ENCODE data around the gene GGT1. TPM values are rescaled to one million over a fixed set of nuclear protein-coding genes. Genes with fewer than 3 reads are reported as not detected.
"Not testable (repeated sequence)": the region's sequence is repeated elsewhere in the genome, so short reads cannot be mapped to it uniquely, and the experiment has no call there.

GGT1 gene
- total RNA-seq, 1 experiment from 2014 or later: 0.63 TPM

- Mint-ChIP-seq H3K27me3 (ENCODE audit: insufficient read depth, unreplicated experiment) (no peaks in the 10 kb centered on the region), H3K9me3 (ENCODE audit: unreplicated experiment) (no peaks in the 10 kb centered on the region), H3K27ac (ENCODE audit: low read depth, unreplicated experiment) (no peak overlapping the region), H3K36me3 (ENCODE audit: insufficient read depth, unreplicated experiment) (no peaks in the 10 kb centered on the region), H3K4me1 (ENCODE audit: insufficient read depth, unreplicated experiment) (no peaks in the 10 kb centered on the region), H3K4me3 (ENCODE audit: unreplicated experiment) (no peak overlapping the region)
- intact Hi-C loops (cut with micrococcal nuclease): no loop called here
- BruUV-seq (replicated peaks): no TSS peak
- DNase-seq (ENCODE audit: unreplicated experiment): no peak
- no peak for TF ChIP-seq CTCF (IDR thresholded peaks at IDR 0.05; ENCODE audit: unreplicated experiment)
- CTCF ChIA-PET: no interaction called here
- POLR2A ChIA-PET: interaction anchor here (0.7 to 1.2 kb wide), 2 partner anchors 16 to 39 kb away, joined by 3 to 6 read pairs; partner anchors contain the start of gene GUCD1
Observed at GRCh38 chr22:24593836-24594568, 9.0 kb upstream of the GGT1 start.

GRCh38 chr22:24594569-24595120 lies 8.3 kb upstream of the GGT1 start:
- H3K9me3 Mint-ChIP-seq (ENCODE audit: unreplicated experiment): no peaks in the 10 kb centered on the region
- no peak for TF ChIP-seq CTCF (IDR thresholded peaks at IDR 0.05; ENCODE audit: unreplicated experiment)
- no peak overlapping the region for H3K4me3 Mint-ChIP-seq (ENCODE audit: unreplicated experiment)
- no TSS peak for BruUV-seq (replicated peaks)
- H3K4me1 Mint-ChIP-seq (ENCODE audit: insufficient read depth, unreplicated experiment): no peaks in the 10 kb centered on the region
- intact Hi-C loops (cut with micrococcal nuclease): no loop called here
- POLR2A ChIA-PET: no interaction called here
- no peaks in the 10 kb centered on the region for H3K36me3 Mint-ChIP-seq (ENCODE audit: insufficient read depth, unreplicated experiment)
- no peaks in the 10 kb centered on the region for H3K27me3 Mint-ChIP-seq (ENCODE audit: insufficient read depth, unreplicated experiment)
- no peak for DNase-seq (ENCODE audit: unreplicated experiment)
- no peak overlapping the region for H3K27ac Mint-ChIP-seq (ENCODE audit: low read depth, unreplicated experiment)
- CTCF ChIA-PET: interaction anchor here (0.5 kb wide), 1 partner anchor 172 kb away, joined by 3 read pairs; no protein-coding TSS in a partner anchor

GRCh38 chr22:24595228-24595627 lies 7.8 kb upstream of the GGT1 start:
- ChIA-PET CTCF (interaction anchor here (0.5 kb wide), 1 partner anchor 172 kb away, joined by 3 read pairs; no protein-coding TSS in a partner anchor), POLR2A (no interaction called here)
- no peak for TF ChIP-seq CTCF (IDR thresholded peaks at IDR 0.05; ENCODE audit: unreplicated experiment)
- Mint-ChIP-seq H3K27me3 (ENCODE audit: insufficient read depth, unreplicated experiment) (no peaks in the 10 kb centered on the region), H3K9me3 (ENCODE audit: unreplicated experiment) (no peaks in the 10 kb centered on the region), H3K36me3 (ENCODE audit: insufficient read depth, unreplicated experiment) (peaks cover 4% of the 10 kb centered on the region), H3K4me3 (ENCODE audit: unreplicated experiment) (no peak overlapping the region), H3K27ac (ENCODE audit: low read depth, unreplicated experiment) (no peak overlapping the region), H3K4me1 (ENCODE audit: insufficient read depth, unreplicated experiment) (no peaks in the 10 kb centered on the region)
- intact Hi-C loops (cut with micrococcal nuclease): no loop called here
- no peak for DNase-seq (ENCODE audit: unreplicated experiment)
- BruUV-seq (replicated peaks): no TSS peak

GRCh38 chr22:24595863-24596262 lies 7.1 kb upstream of the GGT1 start:
- CTCF ChIA-PET: no interaction called here
- peaks cover 4% of the 10 kb centered on the region for H3K36me3 Mint-ChIP-seq (ENCODE audit: insufficient read depth, unreplicated experiment)
- H3K27me3 Mint-ChIP-seq (ENCODE audit: insufficient read depth, unreplicated experiment): no peaks in the 10 kb centered on the region
- POLR2A ChIA-PET: no interaction called here
- BruUV-seq (replicated peaks): no TSS peak
- H3K27ac Mint-ChIP-seq (ENCODE audit: low read depth, unreplicated experiment): no peak overlapping the region
- no peak for DNase-seq (ENCODE audit: unreplicated experiment)
- no peaks in the 10 kb centered on the region for H3K4me1 Mint-ChIP-seq (ENCODE audit: insufficient read depth, unreplicated experiment)
- TF ChIP-seq CTCF (IDR thresholded peaks at IDR 0.05; ENCODE audit: unreplicated experiment): no peak
- H3K4me3 Mint-ChIP-seq (ENCODE audit: unreplicated experiment): no peak overlapping the region
- intact Hi-C loops (cut with micrococcal nuclease): no loop called here
- H3K9me3 Mint-ChIP-seq (ENCODE audit: unreplicated experiment): no peaks in the 10 kb centered on the region

GRCh38 chr22:24597076-24597475 lies 5.9 kb upstream of the GGT1 start:
- H3K4me1 Mint-ChIP-seq (ENCODE audit: insufficient read depth, unreplicated experiment); POLR2A ChIA-PET; H3K4me3 Mint-ChIP-seq (ENCODE audit: unreplicated experiment); BruUV-seq (replicated peaks); H3K36me3 Mint-ChIP-seq (ENCODE audit: insufficient read depth, unreplicated experiment); H3K27me3 Mint-ChIP-seq (ENCODE audit: insufficient read depth, unreplicated experiment); H3K9me3 Mint-ChIP-seq (ENCODE audit: unreplicated experiment); DNase-seq (ENCODE audit: unreplicated experiment); H3K27ac Mint-ChIP-seq (ENCODE audit: low read depth, unreplicated experiment); intact Hi-C loops (cut with micrococcal nuclease): not testable (repeated sequence)
- CTCF ChIA-PET: interaction anchor here (0.7 to 1.0 kb wide), 2 partner anchors 9 to 154 kb away, joined by 3 read pairs; no protein-coding TSS in a partner anchor

All from MCF 10A (cell line).